Muscle of leg (tissue), 11 donors: ENCODE data around the gene ESRRA. TPM values are rescaled to one million over a fixed set of nuclear protein-coding genes. Genes with fewer than 3 reads are reported as not detected.
A peak's percentile ranks its signal among the peaks of the same experiment; 100 is the strongest.

Experiments
- DNase-seq: peaks from one replicate; pipeline ENCODE4 v3.0.0; 2013
- H3K27ac ChIP-seq: one replicate; pipeline ENCODE4 v1.5.1; 2013; ENCODE audit warnings: mild to moderate bottlenecking, low read length, control low read depth
- H3K27me3 ChIP-seq: one replicate; pipeline ENCODE4 v1.6.1; 2013; ENCODE audit warnings: low read length; ENCODE audit not compliant: control insufficient read depth, insufficient read depth
- H3K36me3 ChIP-seq: one replicate; pipeline ENCODE4 v1.6.1; 2013; ENCODE audit warnings: low read length; ENCODE audit not compliant: control insufficient read depth, insufficient read depth
- H3K4me1 ChIP-seq: one replicate; pipeline ENCODE4 v1.6.1; 2013; ENCODE audit warnings: low read length; ENCODE audit not compliant: control insufficient read depth, insufficient read depth
- H3K4me3 ChIP-seq: one replicate; pipeline ENCODE4 v1.5.1; 2013; ENCODE audit warnings: low read length, control low read depth
- H3K9me3 ChIP-seq: replicated peaks from 2 replicates; pipeline ENCODE4 v1.6.1; 2013; ENCODE audit warnings: low read depth, low read length; ENCODE audit not compliant: control insufficient read depth
- WGBS: methylation state at CpG from one replicate; pipeline ENCODE4 v1.1.5; 2013; ENCODE audit warnings: missing lambda C conversion rate; ENCODE audit not compliant: insufficient coverage; 5-methylcytosine and 5-hydroxymethylcytosine counted together
- polyA plus RNA-seq, 8 donors: library from polyadenylated mRNA; unstranded; fragments of 120-200 nt; gene quantifications; one replicate each; pipeline versions ENCODE4 v1.2.1 to v1.2.3, GENCODE V29; 2013; ENCODE audit warnings: inconsistent platforms in 1 of 8, low replicate concordance in 1 of 8; ENCODE audit not compliant: insufficient read length in 8 of 8, insufficient read depth in 1 of 8
- total RNA-seq: library from RNA; stranded (reverse); fragments of 120-200 nt; gene quantifications from one replicate; pipeline ENCODE4 v1.2.4, GENCODE V29; 2013

The ESRRA gene
- total and polyA plus RNA-seq, 9 donors: 26.1 to 35.9 (median 30.1) TPM

GRCh38 chr11:64352099-64352994, 47.0 kb downstream of the ESRRA start:
- peak; percentile 53 for DNase-seq

GRCh38 chr11:64352995-64353714, 47.8 kb downstream of the ESRRA start:
- DNase-seq: peak; percentile 46
- Histone ChIP-seq H3K9me3 (no peaks in the 10 kb centered on the region), H3K4me3 (no peak overlapping the region), H3K27ac (no peak overlapping the region), H3K36me3 (no peaks in the 10 kb centered on the region), H3K4me1 (peaks cover 54% of the 10 kb centered on the region), H3K27me3 (no peaks in the 10 kb centered on the region)
- WGBS: 69% methylated on average over 34 of the region's 34 CpGs

More at GRCh38 chr11:64352099-64352994, 47.0 kb downstream of the ESRRA start:
- Histone ChIP-seq H3K4me1 (peaks cover 52% of the 10 kb centered on the region), H3K27ac (no peak overlapping the region), H3K27me3 (no peaks in the 10 kb centered on the region), H3K36me3 (no peaks in the 10 kb centered on the region), H3K4me3 (no peak overlapping the region), H3K9me3 (no peaks in the 10 kb centered on the region)
- 81% methylated on average over 30 of the region's 33 CpGs for WGBS

- WGBS: 68% methylated on average over 15 of the region's 20 CpGs
- no peaks in the 10 kb centered on the region for H3K36me3 ChIP-seq
- H3K4me3 ChIP-seq: no peak overlapping the region
- H3K4me1 ChIP-seq: peaks cover 53% of the 10 kb centered on the region
- no peak overlapping the region for H3K27ac ChIP-seq
- H3K27me3 ChIP-seq: no peaks in the 10 kb centered on the region
- DNase-seq: no peak
- H3K9me3 ChIP-seq: no peaks in the 10 kb centered on the region
These were observed 48.6 kb downstream of the ESRRA start for GRCh38 chr11:64353715-64354506.

GRCh38 chr11:64355078-64355940, 50.0 kb downstream of the ESRRA start:
- H3K4me3 ChIP-seq: no peak overlapping the region

GRCh38 chr11:64356498-64357411, 51.4 kb downstream of the ESRRA start:
- Histone ChIP-seq H3K4me1 (peaks cover 57% of the 10 kb centered on the region), H3K36me3 (peaks cover 16% of the 10 kb centered on the region), H3K27ac (no peak overlapping the region), H3K27me3 (no peaks in the 10 kb centered on the region), H3K4me3 (no peak overlapping the region), H3K9me3 (no peaks in the 10 kb centered on the region)
- WGBS: 79% methylated on average over 20 of the region's 25 CpGs
- DNase-seq: peak; percentile 11

More at GRCh38 chr11:64355078-64355940, 50.0 kb downstream of the ESRRA start:
- Histone ChIP-seq H3K4me1 (peaks cover 59% of the 10 kb centered on the region), H3K27ac (no peak overlapping the region), H3K36me3 (peaks cover 2% of the 10 kb centered on the region), H3K9me3 (no peaks in the 10 kb centered on the region), H3K27me3 (no peaks in the 10 kb centered on the region)
- DNase-seq: peak; percentile 73
- WGBS: 6% methylated on average over 11 of the region's 23 CpGs

GRCh38 chr11:64357446-64357845, 52.1 kb downstream of the ESRRA start:
- H3K36me3 ChIP-seq: peaks cover 23% of the 10 kb centered on the region
- DNase-seq: no peak
- H3K27me3 ChIP-seq: no peaks in the 10 kb centered on the region
- H3K4me3 ChIP-seq: no peak overlapping the region
- 100% methylated on average over 1 of the region's 6 CpGs for WGBS
- no peaks in the 10 kb centered on the region for H3K9me3 ChIP-seq
- peaks cover 50% of the 10 kb centered on the region for H3K4me1 ChIP-seq
- H3K27ac ChIP-seq: no peak overlapping the region

GRCh38 chr11:64357904-64358535, 52.7 kb downstream of the ESRRA start:
- H3K4me3 ChIP-seq: peak overlapping the region; percentile 51
- peaks cover 27% of the 10 kb centered on the region for H3K36me3 ChIP-seq
- 61% methylated on average over 7 of the region's 13 CpGs for WGBS
- H3K27ac ChIP-seq: no peak overlapping the region
- peaks cover 44% of the 10 kb centered on the region for H3K4me1 ChIP-seq
- no peak for DNase-seq
- H3K27me3 ChIP-seq: no peaks in the 10 kb centered on the region
- no peaks in the 10 kb centered on the region for H3K9me3 ChIP-seq

GRCh38 chr11:64358536-64358906, 53.2 kb downstream of the ESRRA start:
- Histone ChIP-seq H3K27me3 (no peaks in the 10 kb centered on the region), H3K36me3 (peaks cover 30% of the 10 kb centered on the region), H3K4me1 (peaks cover 39% of the 10 kb centered on the region), H3K9me3 (no peaks in the 10 kb centered on the region), H3K4me3 (peak overlapping the region; percentile 51), H3K27ac (peak overlapping the region; percentile 69)
- WGBS: 35% methylated on average over 4 of the region's 7 CpGs
- DNase-seq: peak; percentile 38
